B cell (primary cell): ENCODE results near the gene SORL1. TPM values are rescaled to one million over a fixed set of nuclear protein-coding genes. Genes with fewer than 3 reads are reported as not detected.

Experiments used
- ATAC-seq: fragments of 200-7000 bp; cut with Tn5 transposase; one replicate; pipeline ENCODE4 v1.10.0; 2021; ENCODE audit warnings: low read depth, mild to moderate bottlenecking, moderate number of reproducible peaks, moderate library complexity
- CTCF ChIA-PET: fragments of 350-600 bp; sonication (Branson Sonifier 250); formaldehyde crosslinking; loops from one replicate; lab custom pipeline; 2021; ENCODE audit warnings: antibody characterized with exemption, inconsistent platforms; lab: Charles Lee
- POLR2A ChIA-PET: fragments of 350-600 bp; sonication (Branson Sonifier 250); formaldehyde crosslinking; loops from one replicate; lab custom pipeline; 2021; ENCODE audit warnings: antibody characterized with exemption; lab: Charles Lee
- DNase-seq: peaks from one replicate; pipeline ENCODE4 v3.0.0; 2013
- H2AFZ ChIP-seq: 2 replicates; pipeline ENCODE4 v1.6.1; 2012; ENCODE audit warnings: mild to moderate bottlenecking, low read depth, low read length; ENCODE audit not compliant: insufficient read depth, poor library complexity, severe bottlenecking
- H3K27ac ChIP-seq, 2 donors: 1 replicate in 1 of 2; 2 replicates in 1 of 2; pipeline ENCODE4 v1.5.1; 2012 to 2013; ENCODE audit warnings: low read length in 2 of 2, mild to moderate bottlenecking in 2 of 2, moderate library complexity in 1 of 2
- H3K27me3 ChIP-seq, 4 experiments: fragments of 200-600 bp in 1 of 4; sonication (generic) in 1 of 4; replicated peaks in 1 of 4; 1 replicate in 2 of 4; 2 replicates in 2 of 4; pipeline versions ENCODE4 v1.6.1 to v1.7.0; 2013 to 2016; ENCODE audit warnings: low read length in 3 of 4, mild to moderate bottlenecking in 2 of 4, mixed read lengths in 1 of 4, moderate library complexity in 1 of 4; ENCODE audit not compliant: insufficient read depth in 4 of 4, control insufficient read depth in 3 of 4; ENCODE audit errors: control extremely low read depth in 1 of 4
- H3K36me3 ChIP-seq, 2 experiments: replicated peaks in 1 of 2; 1 replicate in 1 of 2; 2 replicates in 1 of 2; pipeline versions ENCODE4 v1.6.1 to v1.7.1; 2013; ENCODE audit warnings: low read length in 1 of 2; ENCODE audit not compliant: insufficient read depth in 2 of 2, control insufficient read depth in 1 of 2; ENCODE audit errors: control extremely low read depth in 1 of 2, extremely low read depth in 1 of 2
- H3K4me1 ChIP-seq, 2 donors: fragments of 200-600 bp in 1 of 2; sonication (generic) in 1 of 2; 1 replicate in 1 of 2; 2 replicates in 1 of 2; pipeline versions ENCODE4 v1.5.1 to v1.6.1; 2013 to 2017; ENCODE audit warnings: low read length in 2 of 2; ENCODE audit not compliant: control insufficient read depth in 2 of 2, insufficient read depth in 2 of 2
- H3K4me2 ChIP-seq: replicated peaks from 2 replicates; pipeline ENCODE3; 2012; ENCODE audit warnings: mild to moderate bottlenecking, low read depth, low read length; ENCODE audit not compliant: poor library complexity, severe bottlenecking
- H3K4me3 ChIP-seq, 5 experiments: fragments of 200-600 bp in 1 of 5; sonication (generic) in 1 of 5; 1 replicate in 3 of 5; 2 replicates in 2 of 5; pipeline versions ENCODE4 v1.5.1 to v1.7.0; 2011 to 2016; ENCODE audit warnings: low read length in 4 of 5, mild to moderate bottlenecking in 4 of 5, low read depth in 2 of 5, control low read depth in 1 of 5, moderate library complexity in 1 of 5; ENCODE audit not compliant: insufficient read depth in 1 of 5; ENCODE audit errors: control extremely low read depth in 1 of 5, extremely low read depth in 1 of 5
- H3K79me2 ChIP-seq: fragments of 200-600 bp; sonication (generic); one replicate; pipeline ENCODE4 v1.6.0; 2016; ENCODE audit warnings: low read length; ENCODE audit not compliant: control insufficient read depth, insufficient read depth
- H3K9ac ChIP-seq: fragments of 200-600 bp; sonication (generic); 2 replicates; pipeline ENCODE4 v1.6.1; 2017; ENCODE audit warnings: mild to moderate bottlenecking, low read length, moderate library complexity
- H3K9me3 ChIP-seq, 3 donors: one replicate each; pipeline versions ENCODE4 v1.6.1 to v1.7.1; 2013; ENCODE audit warnings: low read length in 2 of 3; ENCODE audit not compliant: control insufficient read depth in 2 of 3, insufficient read depth in 1 of 3; ENCODE audit errors: control extremely low read depth in 1 of 3
- H4K20me1 ChIP-seq: 2 replicates; pipeline ENCODE4 v1.6.0; 2012; ENCODE audit warnings: mild to moderate bottlenecking, low read length; ENCODE audit not compliant: insufficient read depth, control insufficient read depth, poor library complexity, severe bottlenecking
- H3K27ac Mint-ChIP-seq: one replicate; pipeline ENCODE4 v1.8.0; 2021; ENCODE audit warnings: mixed read lengths
- H3K27me3 Mint-ChIP-seq: one replicate; pipeline ENCODE4 v1.8.0; 2021; ENCODE audit warnings: mixed read lengths
- H3K4me1 Mint-ChIP-seq: one replicate; pipeline ENCODE4 v1.8.0; 2021; ENCODE audit warnings: mixed read lengths
- H3K4me3 Mint-ChIP-seq: one replicate; pipeline ENCODE4 v1.8.0; 2021; ENCODE audit warnings: mixed read lengths
- H3K9me3 Mint-ChIP-seq: one replicate; pipeline ENCODE4 v1.8.0; 2022; ENCODE audit warnings: mixed read lengths; ENCODE audit not compliant: insufficient read depth
- EZH2 ChIP-seq: IDR thresholded peaks from 2 replicates; pipeline ENCODE4 v1.6.1; 2012; ENCODE audit warnings: borderline replicate concordance, low read depth, mild to moderate bottlenecking, moderate library complexity, low read length; ENCODE audit not compliant: insufficient read depth, poor library complexity, severe bottlenecking
- WGBS: methylation state at CpG from one replicate; pipeline ENCODE4 v1.1.5; 2013; ENCODE audit warnings: missing lambda C conversion rate; ENCODE audit not compliant: insufficient coverage; 5-methylcytosine and 5-hydroxymethylcytosine counted together
- intact Hi-C: fragments of 100-400 bp; cut with micrococcal nuclease; formaldehyde crosslinking; loops from one replicate; pipeline ENCODE4 v1.10.0; 2022
- polyA plus RNA-seq: library from polyadenylated mRNA; depleted of rRNA; stranded (reverse); fragments of >200 nt; gene quantifications from 2 replicates; pipeline ENCODE4 v1.2.3, GENCODE V29; 2012
- total RNA-seq, 2 donors: library from RNA; stranded (reverse); fragments of 120-200 nt in 1 of 2; gene quantifications; 1 replicate in 1 of 2; 2 replicates in 1 of 2; pipeline versions ENCODE4 v1.2.3 to v1.2.4, GENCODE V29; 2013 to 2022
- TF ChIP-seq, protein P1 (sequence below): fragments of 200-600 bp; IDR thresholded peaks from one replicate; pipeline ENCODE4 v1.8.0; 2022; ENCODE audit warnings: antibody characterized with exemption, mild to moderate bottlenecking

Gene SORL1
- total and polyA plus RNA-seq, 2 donors (not counting 1 experiment from before 2014, with no cell fraction given), result 13.0 to 396 TPM

DNA sequence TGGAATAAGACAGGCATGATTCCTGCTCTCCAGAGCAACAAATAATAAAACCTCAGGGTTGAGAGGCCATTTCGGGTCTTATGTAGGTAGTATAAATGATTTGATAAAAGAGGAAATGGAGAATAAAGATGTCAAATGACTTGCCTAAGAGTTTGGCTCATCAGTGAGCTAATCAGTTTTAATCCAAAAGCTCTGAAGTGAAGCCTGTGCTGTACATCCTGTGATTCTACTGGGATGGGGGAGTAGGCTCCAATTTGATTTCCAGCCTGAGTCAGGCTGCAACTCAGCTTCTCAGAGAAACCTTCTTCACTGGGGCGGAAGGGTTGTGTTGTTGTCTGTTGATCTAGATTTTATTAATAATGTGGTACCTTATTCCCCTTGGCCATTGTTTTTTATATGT is 192.9 kb downstream of the SORL1 start:
- H3K4me1 ChIP-seq, result no peaks in the 10 kb centered on the region
- H3K27me3 ChIP-seq, result no peaks in the 10 kb centered on the region
- Mint-ChIP-seq H3K9me3 (no peaks in the 10 kb centered on the region), H3K27ac (no peak overlapping the region), H3K4me3 (no peak overlapping the region), H3K27me3 (peaks cover 10% of the 10 kb centered on the region), H3K4me1 (no peaks in the 10 kb centered on the region)
- H4K20me1 ChIP-seq, result no peaks in the 10 kb centered on the region
- H3K4me2 ChIP-seq, result no peak overlapping the region
- no peak overlapping the region for H3K4me3 ChIP-seq
- H3K79me2 ChIP-seq, result no peaks in the 10 kb centered on the region
- CTCF ChIA-PET, result interaction anchor here (0.8 to 2.7 kb wide), 2 partner anchors 10 to 54 kb away, joined by 3 to 16 read pairs; no protein-coding TSS in a partner anchor
- DNase-seq (no peak), ATAC-seq (no peak)
- no peak overlapping the region for H3K27ac ChIP-seq
- no peaks in the 10 kb centered on the region for H3K36me3 ChIP-seq
- no CpG with 5 or more reads among the region's 2 CpGs for WGBS
- intact Hi-C loops, result no loop called here
- no peak overlapping the region for H3K9ac ChIP-seq
- no peaks in the 10 kb centered on the region for H3K9me3 ChIP-seq
- TF ChIP-seq, protein P1, sequence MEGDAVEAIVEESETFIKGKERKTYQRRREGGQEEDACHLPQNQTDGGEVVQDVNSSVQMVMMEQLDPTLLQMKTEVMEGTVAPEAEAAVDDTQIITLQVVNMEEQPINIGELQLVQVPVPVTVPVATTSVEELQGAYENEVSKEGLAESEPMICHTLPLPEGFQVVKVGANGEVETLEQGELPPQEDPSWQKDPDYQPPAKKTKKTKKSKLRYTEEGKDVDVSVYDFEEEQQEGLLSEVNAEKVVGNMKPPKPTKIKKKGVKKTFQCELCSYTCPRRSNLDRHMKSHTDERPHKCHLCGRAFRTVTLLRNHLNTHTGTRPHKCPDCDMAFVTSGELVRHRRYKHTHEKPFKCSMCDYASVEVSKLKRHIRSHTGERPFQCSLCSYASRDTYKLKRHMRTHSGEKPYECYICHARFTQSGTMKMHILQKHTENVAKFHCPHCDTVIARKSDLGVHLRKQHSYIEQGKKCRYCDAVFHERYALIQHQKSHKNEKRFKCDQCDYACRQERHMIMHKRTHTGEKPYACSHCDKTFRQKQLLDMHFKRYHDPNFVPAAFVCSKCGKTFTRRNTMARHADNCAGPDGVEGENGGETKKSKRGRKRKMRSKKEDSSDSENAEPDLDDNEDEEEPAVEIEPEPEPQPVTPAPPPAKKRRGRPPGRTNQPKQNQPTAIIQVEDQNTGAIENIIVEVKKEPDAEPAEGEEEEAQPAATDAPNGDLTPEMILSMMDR, result no peak
- no peak for TF ChIP-seq EZH2
- no peak overlapping the region for H2AFZ ChIP-seq
- POLR2A ChIA-PET, result no interaction called here

DNA sequence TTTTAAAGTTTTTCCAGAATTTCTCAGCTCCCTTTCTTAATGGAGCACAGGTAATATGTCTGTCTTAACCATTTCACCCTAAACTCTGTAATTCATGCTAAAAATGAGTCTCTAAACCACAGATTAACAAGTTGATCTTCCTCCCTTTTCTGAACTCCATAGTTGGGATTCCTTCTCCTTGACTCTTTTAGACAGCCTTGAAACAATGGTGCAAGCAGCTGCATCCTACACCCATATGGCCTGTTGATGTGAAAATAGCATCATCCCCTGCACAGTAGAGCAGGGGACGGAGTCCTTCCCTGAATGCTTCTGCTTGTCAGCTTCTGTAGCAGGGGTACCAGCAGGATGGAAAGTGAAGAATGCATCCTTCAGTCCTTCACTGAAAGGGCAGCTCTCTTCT is 193.5 kb downstream of the SORL1 start:
- Histone ChIP-seq H4K20me1 (no peaks in the 10 kb centered on the region), H3K4me3 (no peak overlapping the region), H3K4me1 (no peaks in the 10 kb centered on the region), H3K9ac (no peak overlapping the region), H3K36me3 (no peaks in the 10 kb centered on the region), H3K79me2 (no peaks in the 10 kb centered on the region), H3K27me3 (no peaks in the 10 kb centered on the region), H2AFZ (no peak overlapping the region), H3K27ac (no peak overlapping the region), H3K9me3 (no peaks in the 10 kb centered on the region), H3K4me2 (no peak overlapping the region)
- Mint-ChIP-seq H3K9me3 (no peaks in the 10 kb centered on the region), H3K4me3 (no peak overlapping the region), H3K27me3 (peaks cover 10% of the 10 kb centered on the region), H3K4me1 (no peaks in the 10 kb centered on the region), H3K27ac (no peak overlapping the region)
- WGBS, result no CpG with 5 or more reads among the region's 1 CpG
- POLR2A ChIA-PET, result no interaction called here
- no peak for DNase-seq
- CTCF ChIA-PET, result interaction anchor here (2.7 kb wide), 1 partner anchor 10 kb away, joined by 16 read pairs; no protein-coding TSS in a partner anchor
- no peak for ATAC-seq
- no peak for TF ChIP-seq EZH2
- TF ChIP-seq, protein P1, result no peak
- intact Hi-C loops, result no loop called here
